Neural progenitor cell (in vitro differentiated cells): ENCODE measurements around the gene TSGA10. TPM values are rescaled to one million over a fixed set of nuclear protein-coding genes. Genes with fewer than 3 reads are reported as not detected.
"Not testable (repeated sequence)": the region's sequence is repeated elsewhere in the genome, so short reads cannot be mapped to it uniquely, and the experiment has no call there.

Experiments used
- DNase-seq: peaks from one replicate; pipeline ENCODE4 v3.0.0-alpha.2; 2016; ENCODE audit warnings: low spot score
- H2AFZ ChIP-seq: fragments of 200-600 bp; sonication (generic); replicated peaks from 2 replicates; pipeline ENCODE4 v1.6.1; 2016; ENCODE audit warnings: antibody characterized with exemption
- H3F3A ChIP-seq: fragments of 200-600 bp; sonication (generic); 2 replicates; pipeline ENCODE4 v1.6.1; 2016; ENCODE audit warnings: antibody characterized with exemption, low read depth
- H3K27ac ChIP-seq: fragments of 200-600 bp; sonication (generic); 2 replicates; pipeline ENCODE4 v1.5.1; 2016; ENCODE audit warnings: mild to moderate bottlenecking
- H3K27me3 ChIP-seq: fragments of 200-600 bp; sonication (generic); 2 replicates; pipeline ENCODE4 v1.6.1; 2016; ENCODE audit warnings: mild to moderate bottlenecking, moderate library complexity
- H3K36me3 ChIP-seq: fragments of 200-600 bp; sonication (generic); 2 replicates; pipeline ENCODE4 v1.5.1; 2016
- H3K4me1 ChIP-seq: fragments of 200-600 bp; sonication (generic); 2 replicates; pipeline ENCODE4 v1.6.1; 2016; ENCODE audit warnings: mixed run types
- H3K4me2 ChIP-seq: fragments of 200-600 bp; sonication (generic); 2 replicates; pipeline ENCODE4 v1.6.1; 2016
- H3K4me3 ChIP-seq: fragments of 200-600 bp; sonication (generic); 2 replicates; pipeline ENCODE4 v1.5.1; 2016
- H3K79me2 ChIP-seq: fragments of 200-600 bp; sonication (generic); 2 replicates; pipeline ENCODE4 v1.6.1; 2016; ENCODE audit warnings: low read depth
- H3K9ac ChIP-seq: fragments of 200-600 bp; sonication (generic); 2 replicates; pipeline ENCODE4 v1.6.1; 2016
- H3K9me3 ChIP-seq: fragments of 200-600 bp; sonication (generic); 2 replicates; pipeline ENCODE4 v1.5.1; 2016; ENCODE audit warnings: low read depth
- H4K20me1 ChIP-seq: fragments of 200-600 bp; sonication (generic); 2 replicates; pipeline ENCODE4 v1.6.1; 2016; ENCODE audit warnings: low read depth
- H3K27ac Mint-ChIP-seq: 3 replicates; pipeline ENCODE4 v1.8.0; 2021; ENCODE audit warnings: mixed read lengths
- H3K27me3 Mint-ChIP-seq: 2 replicates; pipeline ENCODE4 v1.8.0; 2022; ENCODE audit warnings: low read depth, mild to moderate bottlenecking, inconsistent platforms, moderate library complexity, mixed read lengths; ENCODE audit not compliant: insufficient read depth
- H3K36me3 Mint-ChIP-seq: 3 replicates; pipeline ENCODE4 v1.8.0; 2021; ENCODE audit warnings: mixed read lengths
- H3K4me1 Mint-ChIP-seq: 3 replicates; pipeline ENCODE4 v1.8.0; 2021; ENCODE audit warnings: mixed read lengths
- H3K4me3 Mint-ChIP-seq: 3 replicates; pipeline ENCODE4 v1.8.0; 2021; ENCODE audit warnings: mild to moderate bottlenecking, moderate library complexity, mixed read lengths
- H3K9me3 Mint-ChIP-seq: 3 replicates; pipeline ENCODE4 v1.8.0; 2020; ENCODE audit warnings: mixed read lengths
- EZH2 ChIP-seq: fragments of 200-600 bp; sonication (generic); IDR thresholded peaks from 2 replicates; pipeline ENCODE4 v1.6.1; 2017; ENCODE audit warnings: antibody characterized with exemption, mild to moderate bottlenecking, moderate library complexity
- EZH2phosphoT487 ChIP-seq: fragments of 200-600 bp; sonication (generic); IDR thresholded peaks from 2 replicates; pipeline ENCODE4 v1.6.1; 2017; ENCODE audit warnings: antibody characterized with exemption
- total RNA-seq: library from RNA; depleted of rRNA; stranded (reverse); fragments of >200 nt; gene quantifications from 2 replicates; pipeline ENCODE4 v1.2.3, GENCODE V29; 2015; ENCODE audit warnings: low replicate concordance
- TF ChIP-seq, protein P1 (sequence below): fragments of 200-600 bp; sonication (generic); IDR thresholded peaks from 2 replicates; pipeline ENCODE4 v1.5.1; 2017; ENCODE audit warnings: antibody characterized with exemption, mild to moderate bottlenecking

TSGA10 gene
- total RNA-seq, 1 donor from 2014 or later: 5.8 TPM

DNA sequence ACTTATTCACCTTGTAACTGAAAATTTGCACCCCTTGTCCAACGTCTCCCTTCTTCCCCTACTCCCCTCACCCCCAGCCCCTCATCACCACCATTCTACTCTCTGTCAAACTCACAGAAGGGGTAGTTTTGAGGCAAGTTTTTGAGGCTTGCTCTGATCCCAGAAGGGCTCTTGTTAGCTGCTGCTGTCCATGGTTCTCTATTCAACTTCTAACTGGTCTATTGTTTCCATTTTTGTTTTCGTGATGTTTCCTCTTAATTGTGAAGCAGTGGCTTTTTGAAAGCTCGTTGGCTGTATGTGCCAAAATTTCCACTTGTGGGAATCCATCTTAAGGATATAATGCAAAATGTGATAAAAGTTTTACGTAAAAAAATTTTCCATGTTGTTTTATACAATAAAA lies 126.2 kb downstream of the TSGA10 start:
- H3K4me3 ChIP-seq: no peak overlapping the region
- no peak overlapping the region for H3K27ac ChIP-seq
- H4K20me1 ChIP-seq: no peaks in the 10 kb centered on the region
- no peaks in the 10 kb centered on the region for H3K9me3 ChIP-seq
- TF ChIP-seq EZH2 (no peak), EZH2phosphoT487 (no peak)
- TF ChIP-seq, protein P1, sequence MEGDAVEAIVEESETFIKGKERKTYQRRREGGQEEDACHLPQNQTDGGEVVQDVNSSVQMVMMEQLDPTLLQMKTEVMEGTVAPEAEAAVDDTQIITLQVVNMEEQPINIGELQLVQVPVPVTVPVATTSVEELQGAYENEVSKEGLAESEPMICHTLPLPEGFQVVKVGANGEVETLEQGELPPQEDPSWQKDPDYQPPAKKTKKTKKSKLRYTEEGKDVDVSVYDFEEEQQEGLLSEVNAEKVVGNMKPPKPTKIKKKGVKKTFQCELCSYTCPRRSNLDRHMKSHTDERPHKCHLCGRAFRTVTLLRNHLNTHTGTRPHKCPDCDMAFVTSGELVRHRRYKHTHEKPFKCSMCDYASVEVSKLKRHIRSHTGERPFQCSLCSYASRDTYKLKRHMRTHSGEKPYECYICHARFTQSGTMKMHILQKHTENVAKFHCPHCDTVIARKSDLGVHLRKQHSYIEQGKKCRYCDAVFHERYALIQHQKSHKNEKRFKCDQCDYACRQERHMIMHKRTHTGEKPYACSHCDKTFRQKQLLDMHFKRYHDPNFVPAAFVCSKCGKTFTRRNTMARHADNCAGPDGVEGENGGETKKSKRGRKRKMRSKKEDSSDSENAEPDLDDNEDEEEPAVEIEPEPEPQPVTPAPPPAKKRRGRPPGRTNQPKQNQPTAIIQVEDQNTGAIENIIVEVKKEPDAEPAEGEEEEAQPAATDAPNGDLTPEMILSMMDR: no peak
- no peak overlapping the region for H3K9ac ChIP-seq
- DNase-seq: peak; percentile 4
- no peaks in the 10 kb centered on the region for H3K4me1 ChIP-seq
- no peaks in the 10 kb centered on the region for H3K79me2 ChIP-seq
- no peaks in the 10 kb centered on the region for H3K36me3 ChIP-seq
- no peaks in the 10 kb centered on the region for H3K4me1 Mint-ChIP-seq
- H3K27ac Mint-ChIP-seq: no peak overlapping the region
- no peak overlapping the region for H2AFZ ChIP-seq
- H3F3A ChIP-seq: no peaks in the 10 kb centered on the region
- H3K27me3 ChIP-seq: no peaks in the 10 kb centered on the region
- no peak overlapping the region for H3K4me2 ChIP-seq
- H3K27me3 Mint-ChIP-seq: peaks cover 2% of the 10 kb centered on the region
- peaks cover 2% of the 10 kb centered on the region for H3K9me3 Mint-ChIP-seq
- no peaks in the 10 kb centered on the region for H3K36me3 Mint-ChIP-seq
- no peak overlapping the region for H3K4me3 Mint-ChIP-seq

DNA sequence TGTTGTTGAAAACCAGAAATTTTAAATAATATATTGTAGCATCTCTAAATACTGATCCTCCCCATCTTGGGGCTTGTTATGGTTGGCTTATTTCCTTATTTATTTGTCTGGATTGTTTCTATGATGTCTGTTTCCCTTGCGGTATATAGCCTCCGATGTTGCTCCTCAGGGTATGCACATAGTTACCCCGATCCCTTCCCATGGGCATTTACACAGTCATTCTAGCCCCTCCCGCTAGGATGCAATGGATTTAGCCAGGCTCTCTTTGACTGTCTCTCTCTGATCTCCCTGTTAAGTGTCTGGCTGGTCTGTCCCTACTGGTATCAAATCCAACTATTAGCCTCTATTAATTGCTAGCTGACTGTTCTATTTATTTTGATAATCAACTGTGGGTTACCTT lies 126.9 kb downstream of the TSGA10 start:
- H3K79me2 ChIP-seq: no peaks in the 10 kb centered on the region
- no peaks in the 10 kb centered on the region for H3K4me1 Mint-ChIP-seq
- no peaks in the 10 kb centered on the region for H3K36me3 ChIP-seq
- no peak overlapping the region for H3K4me3 ChIP-seq
- no peak overlapping the region for H3K27ac ChIP-seq
- no peak overlapping the region for H3K27ac Mint-ChIP-seq
- H3K9me3 Mint-ChIP-seq: peaks cover 2% of the 10 kb centered on the region
- H3K9ac ChIP-seq: no peak overlapping the region
- DNase-seq: no peak
- H3K27me3 Mint-ChIP-seq: peaks cover 2% of the 10 kb centered on the region
- H4K20me1 ChIP-seq: no peaks in the 10 kb centered on the region
- no peak overlapping the region for H2AFZ ChIP-seq
- no peaks in the 10 kb centered on the region for H3K27me3 ChIP-seq
- H3K36me3 Mint-ChIP-seq: no peaks in the 10 kb centered on the region
- no peak for TF ChIP-seq EZH2
- TF ChIP-seq EZH2phosphoT487: no peak
- TF ChIP-seq, protein P1: no peak
- H3F3A ChIP-seq: no peaks in the 10 kb centered on the region
- H3K4me2 ChIP-seq: no peak overlapping the region
- H3K4me1 ChIP-seq: no peaks in the 10 kb centered on the region
- H3K4me3 Mint-ChIP-seq: no peak overlapping the region
- no peaks in the 10 kb centered on the region for H3K9me3 ChIP-seq

DNA sequence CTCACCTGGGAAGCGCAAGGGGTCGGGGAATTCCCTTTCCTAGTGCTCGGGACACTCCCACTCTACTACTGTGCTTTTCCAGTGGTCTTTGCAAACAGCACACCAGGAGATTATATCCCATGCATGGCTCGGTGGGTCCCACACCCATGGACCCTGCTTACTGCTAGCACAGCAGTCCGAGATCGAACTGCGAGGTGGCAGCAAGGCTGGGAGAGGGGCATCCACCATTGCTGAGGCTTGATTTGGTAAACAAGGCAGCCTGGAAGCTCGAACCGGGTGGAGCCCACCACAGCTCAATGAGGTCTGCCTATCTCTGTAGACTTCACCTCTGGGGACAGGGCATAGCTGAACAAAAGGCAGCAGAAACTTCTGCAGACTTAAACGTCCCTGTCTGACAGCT lies 154.0 kb downstream of the TSGA10 start:
- Histone ChIP-seq H3K4me3 (no peak overlapping the region), H3K9ac (no peak overlapping the region), H3K9me3 (no peaks in the 10 kb centered on the region), H3K4me1 (no peaks in the 10 kb centered on the region), H3K4me2 (no peak overlapping the region), H3K27ac (no peak overlapping the region), H3K79me2 (no peaks in the 10 kb centered on the region), H3K36me3 (no peaks in the 10 kb centered on the region), H4K20me1 (no peaks in the 10 kb centered on the region), H3K27me3 (no peaks in the 10 kb centered on the region), H3F3A (no peaks in the 10 kb centered on the region), H2AFZ (no peak overlapping the region)
- no peak overlapping the region for H3K27ac Mint-ChIP-seq
- H3K9me3 Mint-ChIP-seq: peaks cover 18% of the 10 kb centered on the region
- no peaks in the 10 kb centered on the region for H3K4me1 Mint-ChIP-seq
- peaks cover 5% of the 10 kb centered on the region for H3K27me3 Mint-ChIP-seq
- H3K36me3 Mint-ChIP-seq: no peaks in the 10 kb centered on the region
- DNase-seq: no peak
- TF ChIP-seq EZH2 (no peak), EZH2phosphoT487 (no peak)
- TF ChIP-seq, protein P1: no peak
- H3K4me3 Mint-ChIP-seq: no peak overlapping the region

DNA sequence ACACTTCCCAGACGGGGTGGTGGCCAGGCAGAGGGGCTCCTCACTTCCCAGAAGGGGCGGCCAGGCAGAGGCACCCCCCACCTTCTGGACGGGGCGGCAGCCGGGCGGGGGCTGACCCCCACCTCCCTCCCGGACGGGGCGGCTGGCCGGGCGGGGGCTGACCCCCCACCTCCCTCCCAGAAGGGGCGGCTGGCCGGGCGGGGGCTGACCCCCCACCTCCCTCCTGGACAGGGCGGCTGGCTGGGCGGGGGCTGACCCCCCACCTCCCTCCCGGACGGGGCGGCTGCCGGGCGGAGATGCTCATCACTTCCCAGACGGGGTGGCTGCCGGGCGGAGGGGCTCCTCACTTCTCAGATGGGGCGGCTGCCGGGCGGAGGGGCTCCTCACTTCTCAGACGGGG lies 166.0 kb downstream of the TSGA10 start:
- not testable (repeated sequence) for H3K4me2 ChIP-seq, H4K20me1 ChIP-seq, H3K27me3 ChIP-seq, H2AFZ ChIP-seq, H3K27ac Mint-ChIP-seq, H3K4me3 ChIP-seq, DNase-seq, H3K4me1 ChIP-seq, H3K9me3 ChIP-seq, H3K79me2 ChIP-seq, H3K36me3 Mint-ChIP-seq, H3K4me3 Mint-ChIP-seq, H3K36me3 ChIP-seq, H3F3A ChIP-seq, H3K27ac ChIP-seq, H3K4me1 Mint-ChIP-seq, H3K27me3 Mint-ChIP-seq, H3K9ac ChIP-seq, H3K9me3 Mint-ChIP-seq
